ENCODE data around the gene ADAMTSL3. TPM values are rescaled to one million over a fixed set of nuclear protein-coding genes. Genes with fewer than 3 reads are reported as not detected.
"Not testable (repeated sequence)": the region's sequence is repeated elsewhere in the genome, so short reads cannot be mapped to it uniquely, and the experiment has no call there.

Gene ADAMTSL3
- total RNA-seq, 1 donor from 2014 or later, result 20.7 TPM

DNA sequence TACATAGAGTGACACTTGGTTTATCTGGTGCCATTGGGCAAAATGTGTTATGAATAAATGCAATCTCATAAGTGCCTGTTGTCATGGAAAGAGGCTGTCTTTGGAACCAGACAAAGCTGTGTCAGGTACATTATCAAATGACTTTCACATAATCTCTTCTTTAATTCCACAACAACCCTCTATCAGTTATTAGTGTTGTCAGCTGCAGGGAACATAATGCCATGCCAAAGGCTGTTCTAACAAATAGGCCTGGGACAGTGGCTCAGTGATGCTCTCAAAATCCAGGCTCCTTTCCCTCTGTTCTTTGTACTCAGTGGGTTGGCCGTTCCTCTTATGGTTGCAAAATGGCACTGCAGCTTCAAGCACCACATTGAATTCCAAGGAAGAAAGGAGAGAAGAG, 91.8 kb downstream of the ADAMTSL3 start:
- DNase-seq (ENCODE audit: low read depth), result no peak

DNA sequence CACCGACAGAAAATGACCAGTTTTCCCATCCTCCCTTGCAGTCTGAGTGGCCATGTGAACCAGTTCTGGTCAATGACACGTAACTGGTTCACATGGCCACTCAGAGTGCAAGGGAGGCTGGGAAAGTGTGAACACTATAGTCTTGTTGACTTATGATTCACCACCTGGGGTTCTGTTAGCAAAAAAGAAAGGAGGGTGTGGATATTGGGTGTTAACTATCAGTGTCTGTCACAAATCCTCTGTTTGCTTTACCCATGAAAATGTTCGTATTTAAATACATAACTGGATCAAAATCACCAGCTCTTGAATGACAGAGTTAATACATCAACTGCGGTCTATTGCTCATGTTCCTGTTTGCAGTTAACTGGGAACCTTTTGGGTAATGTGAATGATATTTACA, 92.3 kb downstream of the ADAMTSL3 start:
- peak; percentile 40 for DNase-seq (ENCODE audit: low read depth)

DNA sequence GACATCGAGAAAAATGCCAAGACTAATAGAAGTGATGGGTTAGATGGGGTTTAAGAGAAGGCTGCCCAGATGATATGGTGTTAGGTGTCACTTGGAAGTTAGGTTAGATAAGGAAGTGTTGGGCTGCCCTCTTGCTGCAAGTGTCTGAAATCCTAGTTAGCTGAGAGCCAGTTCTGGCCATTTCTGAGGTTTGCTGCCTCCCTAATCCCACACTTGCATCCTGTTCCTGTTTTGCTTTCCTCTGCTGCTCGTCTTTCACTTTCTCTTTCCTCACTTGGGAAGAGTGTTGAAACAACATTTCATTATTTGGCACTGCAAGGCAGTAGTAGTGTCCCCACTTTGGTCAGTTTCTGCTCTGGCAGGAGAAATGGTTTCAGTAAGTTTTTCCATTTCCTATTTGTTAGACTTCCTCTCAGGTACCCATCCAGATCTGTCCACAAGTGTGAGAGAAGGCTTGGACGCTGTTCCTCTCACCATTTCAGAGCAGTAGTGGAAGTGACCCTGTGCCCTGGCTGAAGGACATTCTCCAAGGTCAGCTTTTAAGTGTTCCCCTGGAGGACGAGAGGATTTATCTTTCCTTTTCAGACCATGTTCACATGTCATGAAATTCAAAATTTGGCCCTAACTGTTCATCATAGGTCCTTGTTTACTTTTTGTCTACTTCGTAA, 93.3 kb downstream of the ADAMTSL3 start:
- DNase-seq (ENCODE audit: low read depth), result peak; percentile 73

DNA sequence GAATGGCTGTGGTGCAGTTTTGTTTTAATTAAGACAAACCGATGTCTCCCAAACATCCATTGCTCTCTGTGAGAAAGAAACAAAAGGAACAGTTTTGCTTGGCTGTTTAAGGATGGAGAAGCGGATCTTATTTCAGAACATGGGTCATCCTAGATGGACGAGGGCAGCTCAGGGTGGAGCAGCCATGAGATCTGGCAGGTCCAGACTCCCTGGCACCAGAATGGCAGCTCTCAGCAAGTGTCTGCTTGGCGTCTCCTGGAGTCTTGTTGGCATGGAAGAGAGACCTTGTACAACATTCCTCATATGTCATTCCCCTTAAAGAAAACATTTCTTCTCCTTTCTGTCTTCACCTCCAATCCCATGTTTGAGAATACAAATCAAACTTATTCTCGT, 93.8 kb downstream of the ADAMTSL3 start:
- DNase-seq (ENCODE audit: low read depth), result no peak

DNA sequence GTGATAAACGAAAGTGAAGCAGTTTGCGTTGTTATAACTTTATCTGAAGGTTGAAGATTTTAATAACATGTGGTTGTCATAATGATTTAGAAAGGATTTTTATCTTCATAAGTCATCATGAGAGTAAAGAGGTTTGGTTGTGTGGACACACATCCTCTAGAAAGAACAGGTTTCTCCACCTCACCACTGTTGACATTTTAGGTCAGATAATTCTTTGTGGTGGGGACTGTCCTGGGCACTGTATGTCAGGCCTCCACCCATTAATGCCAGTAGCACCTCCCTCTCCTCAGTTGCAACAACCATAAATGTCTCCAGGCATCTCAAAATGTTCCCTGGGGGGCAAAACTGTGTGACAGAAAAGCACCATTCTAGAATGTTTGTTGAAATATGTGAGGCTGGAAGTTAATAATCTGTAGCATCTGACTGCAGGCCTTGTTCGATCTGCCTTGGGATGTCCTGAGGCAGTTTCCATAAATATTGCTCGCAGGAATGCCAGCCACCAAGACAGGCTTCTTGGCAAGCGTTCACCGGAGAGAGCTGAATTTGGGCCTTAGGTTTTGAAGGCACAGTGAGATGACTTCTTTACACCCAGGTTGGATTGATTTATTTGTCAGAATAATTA, 100.1 kb downstream of the ADAMTSL3 start:
- DNase-seq (ENCODE audit: low read depth), result peak; percentile 47

DNA sequence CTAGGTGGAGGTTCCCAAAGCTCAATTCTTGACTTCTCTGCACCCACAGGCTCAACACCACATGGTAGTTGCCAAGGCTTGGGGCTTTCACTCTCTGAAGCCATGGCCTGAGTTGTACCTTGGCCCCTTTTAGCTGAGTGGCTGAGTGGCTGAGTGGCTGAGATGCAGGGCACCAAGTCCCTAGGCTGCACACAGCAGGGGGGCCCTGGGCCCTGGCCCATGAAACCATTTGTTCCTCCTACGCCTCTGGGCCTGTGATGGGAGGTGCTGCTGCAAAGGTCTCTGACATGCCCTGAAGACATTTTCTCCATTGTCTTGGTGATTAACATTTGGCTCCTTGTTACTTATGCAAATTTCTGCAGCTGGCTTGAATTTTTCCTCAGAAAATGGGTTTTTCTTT, 103.4 kb downstream of the ADAMTSL3 start:
- DNase-seq (ENCODE audit: low read depth), result not testable (repeated sequence)

DNA sequence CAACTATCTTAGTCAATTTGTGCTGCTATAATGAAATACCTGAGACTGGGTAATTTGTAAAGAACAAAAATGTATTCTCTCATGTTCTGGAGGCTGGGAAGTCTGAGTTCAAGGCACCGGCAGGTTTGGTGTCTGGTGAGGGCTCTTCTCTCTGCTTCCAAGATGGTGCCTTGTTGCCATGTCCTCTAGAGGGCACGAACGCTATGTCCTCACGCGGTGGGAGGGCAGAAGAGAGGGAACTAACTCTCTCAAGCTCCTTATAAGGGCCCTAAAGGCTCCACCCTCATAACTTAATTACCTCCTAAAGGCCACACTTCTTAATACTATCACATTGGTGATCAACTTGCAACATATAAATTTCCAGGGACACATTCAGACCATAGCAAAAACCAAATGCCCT, 108.4 kb downstream of the ADAMTSL3 start:
- no peak for DNase-seq (ENCODE audit: low read depth)

DNA sequence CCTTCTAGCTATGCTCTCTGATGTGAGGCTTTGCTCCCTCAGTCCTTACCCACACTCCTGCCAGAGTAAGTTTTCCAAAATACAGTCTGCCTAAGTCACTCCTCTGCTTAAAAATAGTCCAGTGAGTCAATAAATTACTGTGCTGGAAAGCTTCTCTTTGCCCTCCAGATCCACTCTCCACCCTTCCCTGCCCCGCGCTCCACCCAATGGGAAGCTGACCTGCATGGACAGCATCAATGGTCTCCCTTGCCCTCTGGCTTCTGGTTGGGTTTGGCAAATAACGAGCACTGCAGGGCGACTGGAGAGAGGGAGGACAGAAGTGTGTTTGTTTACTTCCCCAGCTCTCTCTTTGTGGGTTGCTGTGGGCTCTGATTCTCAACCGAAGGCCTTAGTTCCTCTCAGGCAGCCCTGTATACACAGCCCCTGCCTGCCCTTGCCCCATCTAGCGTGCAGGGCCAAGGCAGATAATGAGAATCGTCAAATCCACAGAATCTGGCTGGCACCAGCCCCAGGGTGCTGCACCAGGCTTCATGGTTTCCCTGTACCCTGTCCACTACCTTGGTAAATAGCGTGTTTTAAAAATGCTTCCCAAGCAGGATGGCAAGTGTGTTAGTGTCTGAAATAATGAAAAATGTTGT, 110.4 kb downstream of the ADAMTSL3 start:
- DNase-seq (ENCODE audit: low read depth), result no peak

DNA sequence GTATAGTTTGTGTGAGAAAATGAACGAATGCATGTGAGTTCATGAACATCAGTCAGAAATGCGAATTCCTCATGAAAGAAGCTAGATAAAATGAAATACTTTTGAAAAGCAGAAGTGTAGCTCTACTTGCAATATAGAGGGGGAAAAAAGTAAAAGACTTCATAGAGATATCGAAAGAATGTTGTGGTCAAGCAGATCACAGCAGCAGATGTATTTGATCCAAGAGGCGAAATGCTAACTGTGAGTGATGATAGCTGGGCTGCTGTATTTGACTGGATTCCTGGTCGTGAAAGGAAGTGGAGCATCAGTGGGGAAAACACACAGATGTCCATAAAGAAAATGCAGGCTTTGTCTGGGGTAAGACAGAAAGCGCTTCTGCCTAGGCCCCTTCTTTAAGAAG, 112.4 kb downstream of the ADAMTSL3 start:
- no peak for DNase-seq (ENCODE audit: low read depth)

DNA sequence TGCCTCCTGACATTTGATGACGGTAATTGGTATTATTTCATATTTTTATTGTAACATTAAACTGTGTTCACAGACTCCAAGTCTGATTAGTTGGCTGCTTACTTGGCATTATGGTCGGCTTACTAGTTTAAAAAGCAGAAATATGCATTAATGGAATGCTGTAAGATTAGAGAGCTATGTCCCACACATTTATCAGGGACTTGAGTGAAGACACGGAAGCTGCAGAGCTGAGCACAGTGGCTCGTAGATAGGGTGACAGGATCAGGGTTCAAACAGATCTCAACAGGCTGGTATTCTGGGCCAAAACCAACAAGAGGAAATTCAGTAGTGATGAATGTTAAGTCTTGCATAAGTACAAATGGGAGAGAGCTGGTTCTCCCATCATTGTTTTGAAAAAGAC, 113.8 kb downstream of the ADAMTSL3 start:
- DNase-seq (ENCODE audit: low read depth), result no peak

DNA sequence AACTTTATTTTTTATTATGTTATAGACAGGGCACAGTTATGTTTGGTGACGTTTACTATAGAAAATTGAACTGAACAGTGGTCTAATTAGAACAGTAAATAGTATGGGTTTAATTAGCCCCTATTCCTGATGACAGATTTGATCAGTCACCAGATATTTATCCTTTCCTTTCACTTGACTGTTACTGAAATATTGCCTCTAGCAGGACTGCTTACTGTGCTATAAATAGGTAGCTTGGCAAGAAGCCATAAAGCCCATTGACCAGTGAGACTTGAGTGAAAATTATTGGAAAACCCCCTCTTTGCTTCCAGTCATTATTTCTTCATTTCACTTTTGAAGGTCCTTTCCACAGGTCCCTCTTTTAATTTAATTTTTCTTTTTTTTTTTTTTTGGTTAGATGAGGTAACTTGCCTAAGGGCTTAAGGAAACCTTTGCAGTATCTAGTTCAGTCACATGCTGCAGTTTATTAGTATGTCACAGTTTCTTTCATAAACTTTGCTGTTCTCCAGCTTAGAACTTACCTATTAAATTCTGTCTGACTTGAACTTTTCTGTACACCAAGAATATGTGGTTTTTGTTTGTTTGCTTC, 115.6 kb downstream of the ADAMTSL3 start:
- peak; percentile 31 for DNase-seq (ENCODE audit: low read depth)

DNA sequence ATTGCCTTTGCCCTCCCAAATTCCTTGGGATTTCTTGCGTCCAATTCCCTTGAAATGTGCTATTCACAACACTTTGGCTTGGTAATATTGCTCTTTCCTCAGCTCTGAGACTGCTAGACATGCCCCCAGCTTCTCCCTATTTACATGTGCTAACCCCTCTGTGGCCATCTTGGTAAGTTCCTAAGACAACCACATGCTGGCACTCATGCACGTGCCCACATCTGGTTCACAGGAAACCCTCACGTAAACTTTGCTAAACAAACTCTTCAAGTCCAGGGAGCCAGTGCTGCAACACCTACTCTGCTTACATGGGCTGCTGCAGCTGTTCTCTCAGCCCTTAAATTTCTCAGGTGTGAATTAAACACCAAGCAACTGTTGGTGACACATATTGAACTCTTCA, 121.8 kb downstream of the ADAMTSL3 start:
- DNase-seq (ENCODE audit: low read depth), result no peak

DNA sequence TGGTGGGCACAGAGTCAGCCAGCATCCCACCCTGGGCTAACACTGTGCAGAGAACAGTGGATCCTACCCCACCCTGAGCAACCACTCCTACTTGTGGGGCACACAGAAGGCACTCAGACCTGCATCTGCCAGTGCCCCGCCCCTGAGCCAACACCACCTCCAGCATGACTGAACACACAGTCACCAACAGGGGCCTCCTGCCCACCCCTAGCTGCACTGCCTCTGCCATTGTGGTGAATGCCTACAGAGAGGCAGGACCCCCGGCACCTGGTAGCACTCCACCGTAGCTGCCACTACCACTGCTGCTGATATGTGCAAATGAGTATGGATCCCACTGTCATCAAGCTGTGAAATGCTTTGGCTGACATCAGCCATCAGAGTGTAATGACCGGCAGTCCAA, 123.1 kb downstream of the ADAMTSL3 start:
- no peak for DNase-seq (ENCODE audit: low read depth)

DNA sequence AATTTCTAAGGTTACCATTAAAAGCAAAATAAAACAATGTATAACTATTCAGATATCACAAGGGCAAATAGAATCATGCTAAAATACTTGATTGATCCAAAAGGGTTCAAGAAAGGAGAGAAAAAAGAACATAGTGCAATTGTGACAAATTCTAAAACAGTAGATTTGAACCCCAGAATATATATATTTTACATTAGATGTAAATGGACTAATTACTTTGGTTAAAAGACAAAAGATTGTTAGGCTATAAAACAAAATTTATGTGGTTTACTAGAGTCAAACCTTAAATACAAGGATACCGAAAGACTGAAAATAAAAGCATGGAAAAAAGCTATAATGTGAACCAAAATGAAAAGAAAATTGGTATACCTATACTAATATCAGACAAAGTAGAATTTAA, 129.3 kb downstream of the ADAMTSL3 start:
- DNase-seq (ENCODE audit: low read depth), result no peak

DNA sequence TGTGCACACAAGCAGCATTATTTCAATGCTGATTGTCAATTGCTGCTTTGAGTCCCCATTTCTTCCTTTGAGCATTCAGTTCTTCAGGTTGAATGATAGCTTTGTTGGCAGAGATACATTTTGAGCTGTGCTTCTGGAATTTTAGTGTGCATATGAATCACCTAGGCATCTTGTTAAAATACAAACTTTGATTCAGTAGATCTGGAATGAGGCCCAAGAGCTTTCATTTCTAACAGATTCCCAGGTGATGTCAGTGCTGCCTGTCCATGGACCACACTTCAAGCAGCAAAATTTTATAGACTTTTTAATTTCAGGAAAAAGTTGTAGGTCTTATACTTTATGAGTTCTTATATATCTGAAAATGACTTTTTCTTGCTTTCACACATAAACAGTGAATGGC, 131.1 kb downstream of the ADAMTSL3 start:
- DNase-seq (ENCODE audit: low read depth), result peak; percentile 76

DNA sequence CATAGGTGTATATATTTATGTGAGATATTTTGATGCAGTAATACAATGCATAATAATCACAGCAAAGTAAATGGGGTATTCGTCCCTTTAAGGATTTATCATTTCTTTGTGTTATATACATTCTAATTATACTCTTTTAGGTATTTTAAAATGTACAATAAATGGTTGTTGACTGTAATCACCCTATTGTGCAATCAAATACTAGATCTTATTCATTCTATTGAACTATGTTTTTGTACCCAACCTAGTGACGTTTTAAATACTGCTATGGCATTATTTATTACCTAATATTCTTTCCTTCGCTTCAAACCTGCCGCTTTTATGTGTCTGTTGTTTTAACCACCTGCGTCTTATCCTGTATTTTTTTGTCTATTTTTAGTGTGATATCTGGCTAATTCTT, 132.4 kb downstream of the ADAMTSL3 start:
- DNase-seq (ENCODE audit: low read depth), result no peak

DNA sequence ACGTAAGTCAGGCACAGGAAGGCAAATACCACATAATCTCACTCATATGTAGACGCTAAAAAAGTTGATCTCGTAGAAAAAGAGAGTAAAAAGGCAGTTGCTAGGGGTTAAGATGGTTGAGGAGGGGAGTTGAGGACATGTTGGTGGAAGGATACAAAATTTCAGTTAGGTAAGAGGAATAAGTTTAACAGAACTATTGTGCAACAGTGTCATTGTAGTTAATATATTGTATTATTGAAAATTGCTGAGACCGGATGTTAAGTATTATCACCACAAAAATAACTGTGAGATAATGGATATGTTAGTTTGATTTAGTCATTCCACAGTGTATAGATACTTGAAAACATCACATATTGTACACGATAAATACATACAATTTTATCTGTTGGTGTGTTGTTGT, 139.1 kb downstream of the ADAMTSL3 start:
- DNase-seq (ENCODE audit: low read depth), result no peak

DNA sequence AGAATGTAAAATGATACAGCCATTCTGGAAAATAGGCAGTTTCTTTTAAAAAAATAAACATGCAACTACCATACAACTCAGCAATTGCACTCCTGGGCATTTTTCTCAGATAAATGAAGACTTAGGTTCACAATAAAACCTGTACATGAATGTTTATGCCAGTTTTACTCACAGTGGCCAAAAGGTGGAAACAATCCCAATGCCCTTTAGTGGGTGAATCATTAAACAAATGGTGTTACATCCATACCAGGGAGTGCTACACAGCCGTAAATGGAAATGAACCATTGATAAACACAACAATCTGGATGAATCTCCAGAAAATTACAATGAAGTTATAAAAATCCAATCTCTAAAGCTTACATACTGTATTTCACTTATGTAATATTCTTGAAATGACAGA, 140.3 kb downstream of the ADAMTSL3 start:
- DNase-seq (ENCODE audit: low read depth), result peak; percentile 48

DNA sequence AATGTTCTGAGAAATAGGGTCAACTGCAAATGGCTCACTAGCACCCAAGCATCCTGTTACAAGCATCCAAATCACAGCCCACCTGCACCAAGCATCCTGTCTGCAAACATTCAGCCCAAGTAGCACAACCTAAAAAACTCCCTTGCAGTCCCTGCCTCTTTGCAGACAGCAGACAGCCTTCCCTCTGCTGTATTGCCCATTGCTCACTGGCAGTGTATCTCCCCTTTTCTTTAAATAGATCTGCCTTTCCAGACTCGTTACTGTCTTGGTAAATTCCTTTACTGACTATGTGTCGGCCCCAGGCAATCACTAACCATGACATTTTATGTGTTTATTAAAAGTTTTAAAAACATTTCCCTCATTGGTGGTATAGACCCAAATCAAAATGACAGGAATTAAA, 155.4 kb downstream of the ADAMTSL3 start:
- DNase-seq (ENCODE audit: low read depth), result no peak

DNA sequence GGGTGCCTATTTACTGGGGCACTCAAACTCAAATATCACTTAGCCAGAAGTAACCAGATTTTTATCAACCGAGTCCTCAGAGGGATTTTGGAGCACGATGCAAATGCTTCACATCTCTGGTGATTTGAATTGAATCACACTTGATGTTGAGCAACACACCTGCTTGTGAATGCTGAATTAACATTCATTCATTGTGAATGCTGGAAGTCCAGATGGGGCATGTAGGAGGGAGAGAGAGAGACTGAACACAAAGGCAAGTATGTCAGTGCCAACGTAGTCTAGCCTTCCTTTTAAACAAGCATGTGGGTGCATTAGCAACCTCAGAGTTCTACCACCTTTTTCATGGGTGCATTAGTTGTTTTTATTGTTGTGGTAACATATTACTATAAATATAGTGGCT, 156.2 kb downstream of the ADAMTSL3 start:
- DNase-seq (ENCODE audit: low read depth), result peak; percentile 46

DNA sequence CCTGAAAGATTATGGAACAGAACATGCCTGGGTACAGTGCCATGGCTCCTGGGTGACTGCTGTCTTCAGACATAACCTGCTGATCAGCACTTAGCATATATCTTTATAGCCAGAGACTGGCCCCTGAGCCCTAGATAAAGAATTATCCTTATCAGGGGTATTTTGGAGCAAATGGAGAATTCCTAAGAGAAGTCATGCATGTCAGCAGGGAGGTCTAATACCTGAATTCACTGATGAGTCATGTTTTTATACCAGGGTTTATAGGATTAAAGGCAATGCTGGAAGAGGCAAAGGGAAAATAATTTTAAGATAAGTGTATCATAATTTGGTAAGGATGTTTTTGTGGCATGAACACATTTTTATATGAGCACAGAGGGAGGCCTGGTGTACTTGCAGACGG, 159.8 kb downstream of the ADAMTSL3 start:
- DNase-seq (ENCODE audit: low read depth), result peak; percentile 44

DNA sequence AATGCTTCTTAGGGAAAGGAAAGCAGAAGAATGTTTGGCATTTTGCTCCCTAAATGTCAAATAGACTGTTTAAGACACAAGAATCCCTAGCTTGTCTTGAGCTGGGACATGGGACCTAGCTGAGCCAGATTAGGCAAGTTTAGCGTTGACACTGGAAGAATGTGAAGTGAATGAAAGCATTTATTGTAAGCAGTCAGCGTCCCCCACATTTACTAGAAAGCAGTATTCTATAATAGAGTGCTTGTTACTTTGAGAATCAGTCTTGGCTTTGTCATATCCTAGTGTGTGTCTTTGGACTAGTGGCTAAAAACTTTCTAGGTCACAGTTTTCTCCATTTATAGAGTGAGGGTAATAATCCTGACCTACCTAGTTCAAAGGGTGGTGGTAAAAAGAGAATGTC, 161.6 kb downstream of the ADAMTSL3 start:
- no peak for DNase-seq (ENCODE audit: low read depth)

Data from renal cortical epithelial cell (primary cell).